Lung (tissue), 12 donors: ENCODE results near the gene ZNF593. TPM values are rescaled to one million over a fixed set of nuclear protein-coding genes. Genes with fewer than 3 reads are reported as not detected.
A peak's percentile ranks its signal among the peaks of the same experiment; 100 is the strongest.

Experiments
- ATAC-seq: fragments of 200-7000 bp; cut with Tn5 transposase; one replicate; pipeline ENCODE4 v1.9.1; 2020; ENCODE audit warnings: moderate number of reproducible peaks; ENCODE audit not compliant: insufficient read depth, low FRiP score
- DNase-seq, 3 donors: peaks; one replicate each; pipeline ENCODE4 v3.0.0-alpha.2; 2013 to 2017
- H3K27ac ChIP-seq, 2 donors: one replicate each; pipeline ENCODE4 v1.5.1; 2013; ENCODE audit warnings: mild to moderate bottlenecking in 2 of 2, moderate library complexity in 2 of 2, control low read depth in 1 of 2, inconsistent platforms in 1 of 2, low read depth in 1 of 2, low read length in 1 of 2
- H3K27me3 ChIP-seq, 3 donors: one replicate each; pipeline ENCODE4 v1.5.1; 2013; ENCODE audit warnings: low read length in 2 of 3; ENCODE audit not compliant: control insufficient read depth in 3 of 3, insufficient read depth in 3 of 3
- H3K36me3 ChIP-seq, 4 donors: one replicate each; pipeline ENCODE4 v1.5.1; 2013; ENCODE audit warnings: low read length in 4 of 4, mild to moderate bottlenecking in 1 of 4, moderate library complexity in 1 of 4; ENCODE audit not compliant: control insufficient read depth in 4 of 4, insufficient read depth in 4 of 4
- H3K4me1 ChIP-seq, 5 donors: one replicate each; pipeline ENCODE4 v1.5.1; 2013; ENCODE audit warnings: low read length in 5 of 5, mild to moderate bottlenecking in 2 of 5, moderate library complexity in 1 of 5; ENCODE audit not compliant: control insufficient read depth in 5 of 5, insufficient read depth in 5 of 5
- H3K4me3 ChIP-seq: one replicate; pipeline ENCODE4 v1.5.1; 2013; ENCODE audit warnings: mild to moderate bottlenecking, control low read depth, moderate library complexity
- H3K9ac ChIP-seq, 2 donors: one replicate each; pipeline ENCODE4 v1.5.1; 2013; ENCODE audit warnings: low read length in 2 of 2, control low read depth in 1 of 2; ENCODE audit not compliant: insufficient read depth in 1 of 2
- H3K9me3 ChIP-seq, 4 donors: one replicate each; pipeline ENCODE4 v1.5.1; 2013; ENCODE audit warnings: low read length in 3 of 4, mild to moderate bottlenecking in 1 of 4, moderate library complexity in 1 of 4; ENCODE audit not compliant: control insufficient read depth in 4 of 4, insufficient read depth in 3 of 4
- WGBS, 2 donors: extraction: QIAGEN DNeasy Blood & Tissue Kit; methylation state at CpG; one replicate each; pipeline ENCODE4 v1.1.7; 2013; 5-methylcytosine and 5-hydroxymethylcytosine counted together
- polyA plus RNA-seq, 2 donors: library from polyadenylated mRNA; stranded (reverse); fragments of 200-250 nt; gene quantifications; one replicate each; pipeline ENCODE4 v1.2.1, GENCODE V29; 2013
- total RNA-seq, 2 donors: library from RNA; depleted of rRNA in 1 of 2; stranded (reverse); fragments of >200 nt in 1 of 2; gene quantifications; one replicate each; pipeline ENCODE4 v1.2.1, GENCODE V29; 2014 to 2021
- TF ChIP-seq, protein P1 (sequence below): IDR thresholded peaks from 2 replicates; pipeline ENCODE4 v1.5.1; 2012; ENCODE audit warnings: mild to moderate bottlenecking; ENCODE audit errors: control extremely low read depth, extremely low read depth
- donor health status: control.
- donor health status: control.
- donor health status: Bipolar disorder and iron deficiency.
- donor health status: healthy.
- donor health status: DM: yes; HTN: yes; CAD: no.

ZNF593 gene
- total and polyA plus RNA-seq, 4 donors = 19.7 to 140 (median 61.6) TPM

DNA sequence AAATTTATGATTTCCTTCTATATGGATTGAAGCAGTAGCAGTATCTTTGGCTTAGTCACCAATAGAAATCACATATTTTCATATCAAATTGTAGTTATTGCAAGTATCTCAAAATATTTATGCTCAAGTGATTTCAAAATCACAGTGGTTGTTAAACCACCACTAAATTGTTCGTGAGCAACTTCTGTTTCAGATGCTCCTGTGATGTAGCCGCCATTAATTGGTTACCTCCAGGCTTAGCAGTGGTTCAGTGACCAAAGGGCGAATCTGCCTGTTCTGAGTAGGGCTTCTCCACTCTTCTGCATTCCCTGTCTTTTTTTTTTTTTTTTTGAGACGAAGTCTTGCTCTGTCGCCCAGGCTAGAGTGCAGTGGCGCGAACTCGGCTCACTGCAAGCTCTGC lies 5.6 kb downstream of the ZNF593 start:
- WGBS, 2 donors = 91 to 95% methylated on average over 8 of the region's 8 CpGs
- no peak for ATAC-seq
- Histone ChIP-seq H3K27ac (no peak overlapping the region), H3K4me3 (no peak overlapping the region), H3K9ac (no peak overlapping the region), H3K27me3 (no peaks in the 10 kb centered on the region), H3K4me1 (peaks cover 0 to 5% (median 0%) of the 10 kb centered on the region in 5 donors), H3K9me3 (no peaks in the 10 kb centered on the region), H3K36me3 (peaks cover 0 to 3% (median under 1%) of the 10 kb centered on the region in 4 donors)
- TF ChIP-seq, protein P1, sequence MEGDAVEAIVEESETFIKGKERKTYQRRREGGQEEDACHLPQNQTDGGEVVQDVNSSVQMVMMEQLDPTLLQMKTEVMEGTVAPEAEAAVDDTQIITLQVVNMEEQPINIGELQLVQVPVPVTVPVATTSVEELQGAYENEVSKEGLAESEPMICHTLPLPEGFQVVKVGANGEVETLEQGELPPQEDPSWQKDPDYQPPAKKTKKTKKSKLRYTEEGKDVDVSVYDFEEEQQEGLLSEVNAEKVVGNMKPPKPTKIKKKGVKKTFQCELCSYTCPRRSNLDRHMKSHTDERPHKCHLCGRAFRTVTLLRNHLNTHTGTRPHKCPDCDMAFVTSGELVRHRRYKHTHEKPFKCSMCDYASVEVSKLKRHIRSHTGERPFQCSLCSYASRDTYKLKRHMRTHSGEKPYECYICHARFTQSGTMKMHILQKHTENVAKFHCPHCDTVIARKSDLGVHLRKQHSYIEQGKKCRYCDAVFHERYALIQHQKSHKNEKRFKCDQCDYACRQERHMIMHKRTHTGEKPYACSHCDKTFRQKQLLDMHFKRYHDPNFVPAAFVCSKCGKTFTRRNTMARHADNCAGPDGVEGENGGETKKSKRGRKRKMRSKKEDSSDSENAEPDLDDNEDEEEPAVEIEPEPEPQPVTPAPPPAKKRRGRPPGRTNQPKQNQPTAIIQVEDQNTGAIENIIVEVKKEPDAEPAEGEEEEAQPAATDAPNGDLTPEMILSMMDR = no peak
- DNase-seq = no peak

DNA sequence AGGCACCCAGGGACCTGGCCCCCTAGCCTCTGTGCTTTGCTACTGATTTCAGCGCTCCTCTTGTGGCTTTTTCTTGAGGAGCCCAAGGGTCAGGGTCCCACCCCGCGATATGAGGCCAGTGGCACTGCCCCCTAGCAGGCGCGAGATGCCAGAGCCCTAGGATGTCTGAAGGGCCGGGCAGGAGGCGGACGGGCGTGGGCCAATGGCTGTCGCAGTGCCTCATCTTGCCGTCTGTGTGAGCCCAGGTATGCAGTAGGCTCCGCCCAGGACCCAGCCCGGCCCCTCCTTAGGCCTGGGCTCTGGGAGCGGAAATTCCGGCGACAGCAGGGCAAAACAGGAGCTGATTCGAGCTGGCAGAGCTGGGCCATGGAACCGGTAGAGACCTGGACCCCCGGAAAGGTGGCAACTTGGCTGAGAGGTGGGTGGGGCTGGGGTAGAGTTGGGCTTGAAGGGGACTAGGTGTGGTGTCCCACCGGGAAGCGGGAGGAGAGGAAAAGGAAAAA lies 7.5 kb downstream of the ZNF593 start, which contains the start of gene CNKSR1:
Gene CNKSR1 (plus strand): TSS at position 310 of the 503 bp plus-strand sequence. CDS start 57 bp downstream, at position 367.
- Histone ChIP-seq H3K4me1 (no peaks in the 10 kb centered on the region), H3K27me3 (no peaks in the 10 kb centered on the region), H3K9me3 (no peaks in the 10 kb centered on the region), H3K4me3 (peak within 1 kb of the TSS; percentile 24), H3K36me3 (peaks cover 0 to 7% (median 0%) of the 10 kb centered on the region in 4 donors), H3K9ac (peak within 1 kb of the TSS in 1 of 2 donors; percentile 37), H3K27ac (peak within 1 kb of the TSS in 1 of 2 donors; percentile 74)
- DNase-seq = peak; percentile 53 to 80 (median 73)
- ATAC-seq = peak; percentile 86
- 27 to 48% methylated on average over 21 of the region's 21 CpGs for WGBS, 2 donors
- TF ChIP-seq, protein P1 = no peak

DNA sequence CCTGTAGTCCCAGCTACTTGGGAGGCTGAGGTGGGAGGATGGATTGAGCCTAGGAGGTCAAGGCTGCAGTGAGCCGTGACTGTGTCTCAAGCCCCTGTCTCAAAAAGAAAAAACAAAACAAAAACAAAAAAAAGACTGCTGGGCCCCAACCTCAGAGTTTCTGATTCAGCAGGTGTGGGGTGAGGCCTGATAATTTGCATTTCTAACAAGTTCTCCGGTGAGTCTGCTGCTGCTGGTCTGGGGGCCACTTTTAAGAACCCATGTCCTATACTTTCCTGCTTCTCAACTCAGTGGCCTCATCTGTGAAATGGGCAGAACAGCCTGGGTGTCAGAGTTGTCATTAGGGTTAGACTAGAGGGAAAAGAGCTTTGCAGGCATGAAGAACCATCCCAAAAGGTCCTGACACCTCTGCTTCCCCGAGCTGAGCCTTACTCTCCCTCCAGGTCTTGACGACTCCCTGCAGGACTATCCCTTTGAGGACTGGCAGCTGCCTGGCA lies 10.3 kb downstream of the ZNF593 start:
- TF ChIP-seq, protein P1 = no peak

More for the DNA sequence above, 10.3 kb downstream of the ZNF593 start:
- H3K4me3 ChIP-seq = no peak overlapping the region
- 82 to 91% methylated on average over 4 of the region's 4 CpGs for WGBS, 2 donors
- H3K27me3 ChIP-seq = no peaks in the 10 kb centered on the region
- peaks cover 0 to 22% (median 0%) of the 10 kb centered on the region in 4 donors for H3K36me3 ChIP-seq
- no peak overlapping the region for H3K9ac ChIP-seq
- no peaks in the 10 kb centered on the region for H3K4me1 ChIP-seq
- H3K9me3 ChIP-seq = no peaks in the 10 kb centered on the region
- ATAC-seq = no peak
- DNase-seq = no peak
- H3K27ac ChIP-seq = no peak overlapping the region
